Measurements from ENCODE around the gene PIP5K1A. TPM values are rescaled to one million over a fixed set of nuclear protein-coding genes. Genes with fewer than 3 reads are reported as not detected.

The PIP5K1A gene
- total and polyA plus RNA-seq, 2 donors (not counting 1 experiment from before 2014, with no cell fraction given), result 80.9 to 118 TPM

- Histone ChIP-seq H3K79me2 (ENCODE audit: control insufficient read depth, insufficient read depth, low read length) (peaks cover 11% of the 10 kb centered on the region), H3K36me3 (ENCODE audit: control insufficient read depth, insufficient read depth, low read length) (peaks cover 13% of the 10 kb centered on the region), H3K4me1 (ENCODE audit: control insufficient read depth, extremely low read depth, insufficient read depth, low read length) (peaks cover 6% of the 10 kb centered on the region), H3K27me3 (ENCODE audit: control insufficient read depth, insufficient read depth, low read length) (no peaks in the 10 kb centered on the region), H3K27ac (ENCODE audit: insufficient read depth, low read length) (peak overlapping the region; percentile 84), H3K9me3 (ENCODE audit: control insufficient read depth, insufficient read depth, low read depth, low read length) (no peaks in the 10 kb centered on the region), H4K20me1 (ENCODE audit: control insufficient read depth, extremely low read depth, insufficient read depth, low read length) (no peaks in the 10 kb centered on the region), H3K9ac (ENCODE audit: insufficient read depth, low read length) (peak overlapping the region; percentile 63), H3K4me3 (replicated peaks in 1 of 4; ENCODE audit: control extremely low read depth in 1 of 4, insufficient read depth in 1 of 4, low read depth in 3 of 4, low read length in 4 of 4) (peak overlapping the region; percentile 67 to 81 (median 79)), H3K4me2 (ENCODE audit: extremely low read depth, insufficient read depth, low read length) (peak overlapping the region; percentile 89), H2AFZ (ENCODE audit: low read length) (no peak overlapping the region)
- peak; percentile 63 to 83 for DNase-seq (ENCODE audit: low read depth in 2 of 2)
- no peak for TF ChIP-seq CTCF (conservative IDR thresholded peaks at IDR 0.05 in 1 of 2, IDR thresholded peaks at IDR 0.05 in 1 of 2; ENCODE audit: low read depth in 1 of 2, low read length in 2 of 2)
Observed at GRCh38 chr1:151166505-151166956, 31.8 kb upstream of the PIP5K1A start.

- DNase-seq (ENCODE audit: low read depth in 2 of 2), result no peak
- Histone ChIP-seq H3K4me1 (ENCODE audit: control insufficient read depth, extremely low read depth, insufficient read depth, low read length) (peaks cover 6% of the 10 kb centered on the region), H3K9me3 (ENCODE audit: control insufficient read depth, insufficient read depth, low read depth, low read length) (no peaks in the 10 kb centered on the region), H3K36me3 (ENCODE audit: control insufficient read depth, insufficient read depth, low read length) (peaks cover 13% of the 10 kb centered on the region), H4K20me1 (ENCODE audit: control insufficient read depth, extremely low read depth, insufficient read depth, low read length) (no peaks in the 10 kb centered on the region), H3K9ac (ENCODE audit: insufficient read depth, low read length) (peak overlapping the region; percentile 63), H3K79me2 (ENCODE audit: control insufficient read depth, insufficient read depth, low read length) (peaks cover 11% of the 10 kb centered on the region), H3K4me2 (ENCODE audit: extremely low read depth, insufficient read depth, low read length) (peak overlapping the region; percentile 89), H2AFZ (ENCODE audit: low read length) (no peak overlapping the region), H3K27ac (ENCODE audit: insufficient read depth, low read length) (peak overlapping the region; percentile 84), H3K4me3 (replicated peaks in 1 of 4; ENCODE audit: control extremely low read depth in 1 of 4, insufficient read depth in 1 of 4, low read depth in 3 of 4, low read length in 4 of 4) (peak overlapping the region; percentile 67 to 81 (median 79)), H3K27me3 (ENCODE audit: control insufficient read depth, insufficient read depth, low read length) (no peaks in the 10 kb centered on the region)
- TF ChIP-seq CTCF (conservative IDR thresholded peaks at IDR 0.05 in 1 of 2, IDR thresholded peaks at IDR 0.05 in 1 of 2; ENCODE audit: low read depth in 1 of 2, low read length in 2 of 2) (no peak), EZH2 (IDR thresholded peaks at IDR 0.05; ENCODE audit: low read length, missing control alignments) (no peak)
Observed at GRCh38 chr1:151167116-151167515, 31.2 kb upstream of the PIP5K1A start.

- peaks cover 17% of the 10 kb centered on the region for H3K36me3 ChIP-seq (ENCODE audit: control insufficient read depth, insufficient read depth, low read length)
- H3K27ac ChIP-seq (ENCODE audit: insufficient read depth, low read length), result no peak overlapping the region
- TF ChIP-seq CTCF (conservative IDR thresholded peaks at IDR 0.05 in 1 of 2, IDR thresholded peaks at IDR 0.05 in 1 of 2; ENCODE audit: low read depth in 1 of 2, low read length in 2 of 2), result no peak
- no peak for TF ChIP-seq EZH2 (IDR thresholded peaks at IDR 0.05; ENCODE audit: low read length, missing control alignments)
- H3K4me3 ChIP-seq (replicated peaks in 1 of 4; ENCODE audit: control extremely low read depth in 1 of 4, insufficient read depth in 1 of 4, low read depth in 3 of 4, low read length in 4 of 4), result no peak overlapping the region
- no peak overlapping the region for H2AFZ ChIP-seq (ENCODE audit: low read length)
- H4K20me1 ChIP-seq (ENCODE audit: control insufficient read depth, extremely low read depth, insufficient read depth, low read length), result no peaks in the 10 kb centered on the region
- H3K79me2 ChIP-seq (ENCODE audit: control insufficient read depth, insufficient read depth, low read length), result peaks cover 9% of the 10 kb centered on the region
- no peaks in the 10 kb centered on the region for H3K27me3 ChIP-seq (ENCODE audit: control insufficient read depth, insufficient read depth, low read length)
- peaks cover 6% of the 10 kb centered on the region for H3K4me1 ChIP-seq (ENCODE audit: control insufficient read depth, extremely low read depth, insufficient read depth, low read length)
- H3K9me3 ChIP-seq (ENCODE audit: control insufficient read depth, insufficient read depth, low read depth, low read length), result no peaks in the 10 kb centered on the region
- H3K9ac ChIP-seq (ENCODE audit: insufficient read depth, low read length), result no peak overlapping the region
- H3K4me2 ChIP-seq (ENCODE audit: extremely low read depth, insufficient read depth, low read length), result no peak overlapping the region
- DNase-seq (ENCODE audit: low read depth in 2 of 2), result no peak
Observed at GRCh38 chr1:151171190-151171589, 27.2 kb upstream of the PIP5K1A start.

Data from fibroblast of lung (primary cell).